ENCODE data around the gene DNAH7.

DNAH7 gene

DNA sequence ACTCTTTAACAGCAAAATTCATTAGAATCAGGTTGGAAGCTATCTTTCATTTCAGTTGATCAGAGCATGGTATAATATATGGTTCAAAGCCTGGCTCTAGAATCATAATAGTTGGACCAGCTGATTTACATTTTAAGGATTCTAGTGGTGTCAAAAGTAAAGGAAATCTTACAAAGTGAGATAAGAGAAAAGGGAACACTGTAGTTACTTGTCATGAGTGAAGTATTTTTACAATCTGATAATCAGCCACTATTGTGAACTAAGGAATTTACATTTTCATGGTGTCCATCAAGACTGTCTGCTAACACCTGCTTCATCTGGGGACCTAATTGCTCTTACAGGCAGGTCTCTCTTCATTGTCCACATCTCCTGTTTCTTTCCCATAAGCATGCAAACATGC lies 250.5 kb downstream of the DNAH7 start:
- Histone ChIP-seq H3K4me3 (no peak overlapping the region), H3K36me3 (ENCODE audit: insufficient read depth, low read length) (no peaks in the 10 kb centered on the region), H3K9ac (ENCODE audit: insufficient read length) (no peak overlapping the region), H3K27ac (no peak overlapping the region), H3K9me3 (ENCODE audit: low read depth, low read length) (no peaks in the 10 kb centered on the region)
- no peak for TF ChIP-seq POLR2AphosphoS5 (IDR thresholded peaks at IDR 0.05; ENCODE audit: borderline replicate concordance, low read depth, low read length)
- no peak for DNase-seq (ENCODE audit: low read depth, low spot score)

GRCh38 chr2:195815083-195815482 lies 253.6 kb downstream of the DNAH7 start:
- Histone ChIP-seq H3K27ac (no peak overlapping the region), H3K9ac (ENCODE audit: insufficient read length) (no peak overlapping the region), H3K4me3 (no peak overlapping the region), H3K9me3 (ENCODE audit: low read depth, low read length) (no peaks in the 10 kb centered on the region), H3K36me3 (ENCODE audit: insufficient read depth, low read length) (no peaks in the 10 kb centered on the region)
- no peak for DNase-seq (ENCODE audit: low read depth, low spot score)
- no peak for TF ChIP-seq POLR2AphosphoS5 (IDR thresholded peaks at IDR 0.05; ENCODE audit: borderline replicate concordance, low read depth, low read length)
- TF ChIP-seq FOXP2 (optimal IDR thresholded peaks at IDR 0.05; ENCODE audit: control extremely low read depth, extremely low read length, insufficient read depth) = no peak
- TF ChIP-seq EZH2 (IDR thresholded peaks at IDR 0.05) = no peak

DNA sequence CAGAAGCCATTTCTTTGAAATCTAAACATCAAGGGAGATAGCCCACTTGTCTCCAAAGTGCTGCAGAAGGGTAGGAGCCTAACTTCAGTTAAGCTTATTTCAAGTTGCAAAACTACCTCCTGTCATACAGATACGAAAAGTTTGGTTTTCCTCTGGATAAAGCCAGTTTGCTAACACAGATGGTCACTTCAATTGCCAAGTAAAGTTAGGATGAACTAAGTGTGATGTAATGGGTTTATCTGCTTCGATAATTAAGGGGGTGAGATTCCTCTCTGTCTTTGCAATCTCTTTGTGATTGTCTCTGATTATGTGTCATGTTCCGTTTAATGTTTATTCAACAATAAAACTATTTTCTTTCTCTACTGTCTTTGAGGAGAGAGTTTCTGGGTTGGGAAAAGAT lies 255.2 kb downstream of the DNAH7 start:
- H3K27ac ChIP-seq = 0 out of 2 replicates have a peak overlapping the region, but pooled peaks have one; percentile 6
- H3K9me3 ChIP-seq (ENCODE audit: low read depth, low read length) = no peaks in the 10 kb centered on the region
- H3K36me3 ChIP-seq (ENCODE audit: insufficient read depth, low read length) = no peaks in the 10 kb centered on the region
- TF ChIP-seq POLR2AphosphoS5 (IDR thresholded peaks at IDR 0.05; ENCODE audit: borderline replicate concordance, low read depth, low read length) (no peak), FOXP2 (optimal IDR thresholded peaks at IDR 0.05; ENCODE audit: control extremely low read depth, extremely low read length, insufficient read depth) (no peak), EZH2 (IDR thresholded peaks at IDR 0.05) (no peak)
- no peak overlapping the region for H3K4me3 ChIP-seq
- no peak overlapping the region for H3K9ac ChIP-seq (ENCODE audit: insufficient read length)
- DNase-seq (ENCODE audit: low read depth, low spot score) = no peak

DNA sequence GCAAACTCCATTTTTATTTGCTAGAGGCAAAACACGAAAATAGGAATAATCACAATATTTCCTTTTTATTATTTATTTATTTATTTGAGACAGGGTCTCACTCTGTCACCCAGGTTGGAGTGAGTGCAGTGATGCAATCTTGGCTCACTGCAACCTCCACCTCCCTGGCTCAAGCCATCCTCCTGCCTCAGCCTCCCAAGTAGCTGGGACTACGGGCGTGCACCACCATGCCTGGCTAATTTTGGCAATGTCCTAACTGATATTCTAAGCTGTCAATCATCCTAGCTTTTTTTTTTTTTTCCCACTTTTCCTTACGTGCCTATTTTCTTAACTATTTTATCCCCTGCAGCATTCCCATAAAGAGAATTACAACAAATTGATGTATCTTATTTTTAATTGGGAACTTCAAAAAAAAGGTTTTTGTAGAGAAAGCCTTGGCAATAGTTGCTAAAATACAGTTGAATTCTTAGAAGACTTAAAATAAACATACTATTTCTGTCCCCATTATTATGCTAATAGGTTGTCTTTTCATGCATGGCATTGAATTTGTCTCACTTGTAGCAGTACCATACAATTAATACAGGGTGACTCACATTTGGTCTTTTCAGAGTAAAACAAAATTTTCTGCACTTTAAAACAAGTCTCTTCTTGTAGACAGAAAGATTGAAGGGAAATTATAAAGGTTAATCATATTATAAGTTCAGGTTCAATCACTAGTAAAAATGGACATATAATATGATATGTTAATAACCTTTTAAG lies 258.1 kb downstream of the DNAH7 start:
- Histone ChIP-seq H3K27ac (no peak overlapping the region), H3K9me3 (ENCODE audit: low read depth, low read length) (no peaks in the 10 kb centered on the region), H3K9ac (ENCODE audit: insufficient read length) (no peak overlapping the region), H3K36me3 (ENCODE audit: insufficient read depth, low read length) (no peaks in the 10 kb centered on the region), H3K4me3 (no peak overlapping the region)
- no peak for DNase-seq (ENCODE audit: low read depth, low spot score)
- no peak for TF ChIP-seq FOXP2 (optimal IDR thresholded peaks at IDR 0.05; ENCODE audit: control extremely low read depth, extremely low read length, insufficient read depth)
- no peak for TF ChIP-seq POLR2AphosphoS5 (IDR thresholded peaks at IDR 0.05; ENCODE audit: borderline replicate concordance, low read depth, low read length)
- no peak for TF ChIP-seq EZH2 (IDR thresholded peaks at IDR 0.05)

- no peaks in the 10 kb centered on the region for H3K9me3 ChIP-seq (ENCODE audit: low read depth, low read length)
- H3K36me3 ChIP-seq (ENCODE audit: insufficient read depth, low read length) = no peaks in the 10 kb centered on the region
- H3K4me3 ChIP-seq = peak overlapping the region; percentile 25; the same call in 1 of the 2 replicates
- H3K9ac ChIP-seq (ENCODE audit: insufficient read length) = peak overlapping the region; percentile 3
- TF ChIP-seq POLR2AphosphoS5 (IDR thresholded peaks at IDR 0.05; ENCODE audit: borderline replicate concordance, low read depth, low read length) (no peak), EZH2 (IDR thresholded peaks at IDR 0.05) (no peak), FOXP2 (optimal IDR thresholded peaks at IDR 0.05; ENCODE audit: control extremely low read depth, extremely low read length, insufficient read depth) (no peak)
- peak overlapping the region; percentile 82 for H3K27ac ChIP-seq
- no peak for DNase-seq (ENCODE audit: low read depth, low spot score)
These were observed 260.4 kb downstream of the DNAH7 start for GRCh38 chr2:195808189-195808588.

- TF ChIP-seq POLR2AphosphoS5 (IDR thresholded peaks at IDR 0.05; ENCODE audit: borderline replicate concordance, low read depth, low read length) (no peak), FOXP2 (optimal IDR thresholded peaks at IDR 0.05; ENCODE audit: control extremely low read depth, extremely low read length, insufficient read depth) (no peak), EZH2 (IDR thresholded peaks at IDR 0.05) (no peak)
- H3K27ac ChIP-seq = no peak overlapping the region
- DNase-seq (ENCODE audit: low read depth, low spot score) = no peak
- no peaks in the 10 kb centered on the region for H3K36me3 ChIP-seq (ENCODE audit: insufficient read depth, low read length)
- H3K9me3 ChIP-seq (ENCODE audit: low read depth, low read length) = no peaks in the 10 kb centered on the region
- no peak overlapping the region for H3K9ac ChIP-seq (ENCODE audit: insufficient read length)
- H3K4me3 ChIP-seq = no peak overlapping the region
These were observed 263.2 kb downstream of the DNAH7 start for GRCh38 chr2:195805283-195805976.

- DNase-seq (ENCODE audit: low read depth, low spot score) = no peak
- Histone ChIP-seq H3K27ac (no peak overlapping the region), H3K9me3 (ENCODE audit: low read depth, low read length) (no peaks in the 10 kb centered on the region), H3K36me3 (ENCODE audit: insufficient read depth, low read length) (no peaks in the 10 kb centered on the region), H3K4me3 (no peak overlapping the region), H3K9ac (ENCODE audit: insufficient read length) (no peak overlapping the region)
- TF ChIP-seq FOXP2 (optimal IDR thresholded peaks at IDR 0.05; ENCODE audit: control extremely low read depth, extremely low read length, insufficient read depth) (no peak), POLR2AphosphoS5 (IDR thresholded peaks at IDR 0.05; ENCODE audit: borderline replicate concordance, low read depth, low read length) (no peak), EZH2 (IDR thresholded peaks at IDR 0.05) (no peak)
These were observed 272.8 kb downstream of the DNAH7 start for GRCh38 chr2:195795879-195796278.

GRCh38 chr2:195793881-195794280 lies 274.8 kb downstream of the DNAH7 start:
- Histone ChIP-seq H3K9ac (ENCODE audit: insufficient read length) (no peak overlapping the region), H3K4me3 (no peak overlapping the region), H3K9me3 (ENCODE audit: low read depth, low read length) (no peaks in the 10 kb centered on the region), H3K36me3 (ENCODE audit: insufficient read depth, low read length) (no peaks in the 10 kb centered on the region), H3K27ac (no peak overlapping the region)
- TF ChIP-seq EZH2 (IDR thresholded peaks at IDR 0.05) (no peak), FOXP2 (optimal IDR thresholded peaks at IDR 0.05; ENCODE audit: control extremely low read depth, extremely low read length, insufficient read depth) (no peak), POLR2AphosphoS5 (IDR thresholded peaks at IDR 0.05; ENCODE audit: borderline replicate concordance, low read depth, low read length) (no peak)
- DNase-seq (ENCODE audit: low read depth, low spot score) = no peak
